Non-pigmented ciliary epithelial cell (primary cell): ENCODE data around the gene ASAP2.

Experiments
- DNase-seq: peaks from one replicate; pipeline ENCODE4 v3.0.0-alpha.2; 2010; ENCODE audit warnings: low read depth

ASAP2 gene

DNA sequence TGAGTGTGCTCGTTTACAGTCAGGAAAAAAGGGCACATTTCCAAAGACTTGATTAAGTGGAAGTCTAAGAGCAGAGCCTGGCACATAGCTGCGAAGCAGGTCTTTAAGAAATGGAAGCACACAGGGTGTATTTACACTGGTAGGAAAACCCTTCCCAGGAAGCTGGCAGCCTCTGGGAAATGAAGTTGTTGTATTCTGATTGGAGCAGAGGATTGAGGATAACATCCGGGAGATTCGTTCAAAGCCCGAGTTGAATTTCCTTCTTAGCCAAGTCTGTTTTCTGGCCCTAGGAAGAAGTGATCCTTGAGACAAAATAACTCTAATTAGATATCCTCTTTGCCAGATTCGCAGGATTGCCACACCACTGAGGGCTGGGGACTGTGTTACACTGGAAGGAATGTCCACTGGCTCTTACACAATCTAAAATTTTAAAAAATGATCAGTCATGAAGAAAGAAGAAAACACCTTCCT lies 140.8 kb downstream of the ASAP2 start:
- DNase-seq = no peak

DNA sequence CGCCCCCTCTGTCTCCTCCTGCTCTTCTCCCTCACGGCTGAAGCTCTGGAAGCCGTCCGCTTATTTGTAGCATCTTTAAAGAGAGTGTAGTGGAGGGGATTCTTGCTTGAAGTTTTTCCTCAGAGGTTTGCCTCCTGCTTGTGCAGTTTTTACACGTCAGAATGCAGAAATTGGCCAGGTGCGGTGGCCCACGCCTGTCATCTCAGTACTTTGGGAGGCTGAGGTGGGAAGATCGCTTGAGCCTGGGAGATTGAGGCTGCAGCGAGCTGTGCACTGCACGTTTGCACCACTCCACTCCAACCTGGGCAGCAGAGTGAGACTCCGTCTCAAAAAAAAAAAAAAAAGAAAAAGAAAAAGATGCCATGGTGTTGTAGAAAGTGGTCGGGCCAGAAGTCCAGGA lies 147.7 kb downstream of the ASAP2 start:
- DNase-seq = no peak

DNA sequence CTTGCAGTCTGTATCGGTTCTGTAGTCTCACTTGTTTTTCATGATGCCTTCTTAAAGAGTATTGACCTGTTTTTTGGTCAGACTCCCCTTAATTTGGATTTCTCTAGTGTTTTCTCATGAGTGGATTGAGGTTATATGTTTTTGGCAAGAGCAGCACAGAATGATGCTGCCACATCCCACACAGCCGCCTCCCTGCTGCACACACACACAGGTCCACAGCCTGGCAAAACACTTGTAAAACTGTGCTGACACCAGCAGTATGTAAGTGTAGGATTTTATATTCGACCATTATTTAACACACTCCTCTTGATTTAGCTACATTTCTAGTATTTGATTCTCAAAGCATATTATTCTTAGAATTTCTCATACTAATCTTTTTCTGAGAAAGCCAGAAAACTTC lies 148.7 kb downstream of the ASAP2 start:
- DNase-seq = no peak

DNA sequence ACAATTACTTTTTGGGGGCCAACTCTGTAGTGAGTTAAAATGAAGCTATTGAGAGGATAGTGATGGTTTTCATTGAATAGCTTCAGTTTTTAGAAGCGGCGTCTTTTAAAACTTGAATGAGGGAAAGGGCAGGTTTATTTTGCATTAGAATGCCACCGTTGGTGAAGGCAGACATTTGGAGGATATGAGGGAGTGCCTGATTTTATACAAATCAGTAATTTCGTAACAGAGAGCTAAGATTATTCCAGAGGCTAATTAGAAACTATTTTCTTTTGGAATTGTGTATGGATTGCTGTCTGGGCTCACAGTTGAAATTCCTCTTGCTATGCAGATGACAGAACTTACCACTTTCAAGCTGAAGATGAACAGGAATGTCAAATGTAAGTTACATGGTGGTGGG lies 149.1 kb downstream of the ASAP2 start:
- no peak for DNase-seq

DNA sequence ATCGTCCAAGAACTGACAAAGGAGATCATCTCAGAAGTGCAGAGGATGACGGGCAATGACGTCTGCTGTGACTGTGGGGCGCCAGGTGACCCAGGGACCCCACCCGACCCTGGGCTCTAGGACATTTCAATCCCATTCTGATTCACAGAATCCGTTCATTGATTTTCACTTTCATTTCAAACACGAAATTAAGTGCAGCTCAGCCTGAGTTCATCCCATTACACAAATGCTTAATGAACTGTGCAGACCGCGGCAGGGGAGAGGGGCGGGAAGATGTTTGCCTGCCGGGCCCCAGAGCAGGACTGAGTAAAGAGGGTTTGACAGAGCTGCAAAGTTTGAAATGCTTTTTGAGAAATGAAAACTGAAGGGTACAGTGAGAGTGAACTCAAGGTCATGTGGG lies 149.6 kb downstream of the ASAP2 start:
- DNase-seq = no peak

DNA sequence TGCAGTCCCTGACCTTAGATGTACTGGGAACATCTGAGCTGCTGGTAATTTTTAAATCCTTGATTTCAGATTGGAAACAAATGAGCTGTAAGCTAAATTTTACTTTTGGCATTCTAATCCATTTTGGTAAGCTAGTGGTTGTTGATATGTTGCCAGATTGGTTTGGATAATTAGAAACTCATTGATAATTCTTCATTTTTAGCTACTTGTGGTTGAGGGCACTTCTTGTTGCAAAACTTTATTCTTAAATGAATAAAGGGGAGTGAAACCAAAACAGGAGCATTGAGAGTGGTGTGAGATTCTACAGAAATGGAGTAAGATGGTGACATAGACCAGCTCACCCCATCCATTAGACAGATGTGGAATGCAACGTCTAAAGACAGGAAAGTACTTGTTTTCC lies 152.2 kb downstream of the ASAP2 start:
- DNase-seq = no peak

DNA sequence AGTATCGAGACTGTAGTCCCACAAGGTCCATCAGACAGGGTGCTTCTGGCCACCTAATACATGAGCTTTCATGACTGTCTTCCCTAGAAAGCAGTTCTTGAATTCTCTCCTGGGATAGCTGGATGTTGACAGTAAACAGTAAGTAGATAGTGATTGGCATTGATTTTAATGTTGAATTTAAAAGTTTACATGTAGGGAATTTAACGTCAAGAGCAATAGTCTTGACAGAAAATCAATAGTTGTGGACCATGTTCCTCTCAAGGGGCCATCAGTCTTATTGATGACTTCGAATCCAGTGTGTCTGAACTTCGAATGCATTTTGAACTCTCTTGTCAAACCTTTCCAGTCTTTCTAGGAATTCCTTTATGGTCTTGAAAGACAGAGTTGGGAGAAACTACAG lies 152.9 kb downstream of the ASAP2 start:
- no peak for DNase-seq

DNA sequence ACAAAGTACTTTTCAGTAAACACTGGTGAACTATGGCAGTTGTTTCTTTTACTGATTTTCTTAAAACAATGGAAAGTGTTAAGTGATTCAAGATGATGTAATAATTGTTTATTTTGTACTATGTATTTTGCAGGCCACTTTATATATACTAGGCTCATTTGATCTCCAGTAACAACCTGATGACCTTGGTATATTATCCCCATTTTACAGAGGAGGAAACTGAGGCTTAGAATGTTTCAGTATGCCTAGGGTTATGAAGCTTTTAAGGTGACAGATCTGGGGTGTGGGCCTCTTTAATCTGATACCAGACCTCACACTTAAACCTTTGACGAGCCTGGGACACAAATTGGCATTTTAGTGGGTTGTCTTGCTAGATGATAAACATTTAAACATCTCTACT lies 153.5 kb downstream of the ASAP2 start:
- DNase-seq = no peak

DNA sequence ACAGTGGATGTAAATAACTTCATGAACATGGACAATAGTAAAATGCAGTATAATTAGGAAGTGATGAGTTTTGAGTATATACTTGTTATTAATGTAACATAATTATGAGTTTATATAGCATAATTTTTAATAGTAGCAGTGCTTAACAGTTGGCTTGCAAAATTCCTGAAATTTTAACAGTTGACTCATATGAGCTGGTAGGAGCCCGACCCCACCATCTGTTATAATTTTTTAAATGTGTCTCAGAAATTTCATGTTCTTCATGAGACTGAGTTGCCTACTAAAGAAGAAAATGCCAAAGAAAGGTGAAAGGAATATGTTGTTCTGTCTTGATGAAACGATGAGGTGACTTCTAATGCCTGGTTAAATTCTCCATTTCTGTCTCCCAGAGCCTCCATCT lies 154.1 kb downstream of the ASAP2 start:
- no peak for DNase-seq

DNA sequence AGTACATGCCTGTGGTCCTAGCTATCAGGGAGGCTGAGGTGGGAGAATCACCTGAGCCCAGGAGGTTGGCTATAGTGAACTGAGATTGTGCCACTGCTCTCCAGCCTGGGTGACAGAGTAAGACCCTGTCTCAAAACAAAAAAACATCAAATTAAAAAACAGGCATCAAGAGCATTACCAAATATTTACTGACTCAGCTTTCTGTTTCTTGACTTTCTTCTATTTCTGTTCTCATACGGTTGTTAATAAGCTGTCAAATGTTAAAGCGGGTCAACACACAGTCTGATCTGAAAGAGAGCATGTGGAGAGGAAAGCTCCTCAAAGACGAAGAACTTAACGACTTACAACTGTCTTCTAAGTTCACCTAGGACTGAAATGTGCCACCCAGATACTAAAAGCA lies 157.8 kb downstream of the ASAP2 start:
- DNase-seq = no peak

DNA sequence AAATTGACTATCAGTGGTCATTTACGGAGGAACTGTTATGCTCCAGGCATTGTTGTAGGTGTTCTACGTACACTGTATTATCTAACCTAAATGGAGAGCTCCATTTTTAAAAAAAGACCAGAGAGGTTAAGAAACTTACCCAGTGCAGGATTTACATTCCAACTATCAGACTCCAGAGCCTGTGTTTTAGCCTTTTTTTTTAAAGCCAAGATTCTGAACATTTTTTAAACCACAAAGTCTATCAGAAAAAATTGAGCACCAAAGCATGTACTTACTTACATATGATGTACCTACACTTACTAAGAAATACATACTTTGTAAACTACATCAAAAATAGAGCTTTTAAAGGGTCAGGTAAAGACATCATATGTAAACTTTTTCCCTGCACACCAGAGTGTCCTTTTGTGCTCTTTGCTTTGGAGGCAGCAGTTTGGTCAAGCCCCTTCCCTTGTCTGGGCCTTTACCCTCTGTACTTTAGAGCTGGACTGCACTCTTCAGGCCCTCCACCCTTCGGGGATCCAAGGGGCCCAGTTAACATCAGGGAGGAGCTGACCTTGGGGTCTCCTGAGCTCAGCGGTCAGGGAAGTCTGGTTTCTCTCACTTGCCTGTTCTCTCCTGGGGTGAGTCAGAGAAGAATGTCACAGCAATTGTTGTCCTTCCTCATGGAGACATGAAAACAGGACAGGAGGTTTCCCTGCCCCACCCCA lies 158.3 kb downstream of the ASAP2 start:
- no peak for DNase-seq

DNA sequence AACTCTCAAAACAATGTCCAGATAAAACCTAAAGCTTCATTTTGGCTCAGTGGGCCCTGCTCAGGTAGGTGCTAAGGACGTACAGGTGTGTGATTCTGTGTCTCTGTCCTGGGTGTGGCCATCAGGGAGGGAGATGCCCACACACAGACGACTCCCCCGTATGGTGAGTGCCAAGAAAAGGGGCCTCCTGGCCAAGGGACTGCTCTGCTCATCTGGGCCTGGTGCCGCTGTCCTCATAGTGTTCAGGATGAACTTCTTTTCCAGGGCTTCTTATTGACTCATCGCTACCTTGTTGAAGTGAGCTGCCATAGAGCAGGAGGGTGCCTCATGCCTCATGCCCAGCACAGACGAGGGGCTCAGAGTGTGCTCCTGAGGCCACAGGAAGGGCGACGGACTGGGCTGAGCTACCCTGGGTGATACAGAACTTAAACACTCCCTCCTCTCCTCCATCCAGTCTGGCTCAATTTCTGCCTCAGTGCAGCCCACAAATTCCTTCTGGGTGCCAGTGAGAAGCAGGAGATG lies 158.9 kb downstream of the ASAP2 start:
- no peak for DNase-seq

DNA sequence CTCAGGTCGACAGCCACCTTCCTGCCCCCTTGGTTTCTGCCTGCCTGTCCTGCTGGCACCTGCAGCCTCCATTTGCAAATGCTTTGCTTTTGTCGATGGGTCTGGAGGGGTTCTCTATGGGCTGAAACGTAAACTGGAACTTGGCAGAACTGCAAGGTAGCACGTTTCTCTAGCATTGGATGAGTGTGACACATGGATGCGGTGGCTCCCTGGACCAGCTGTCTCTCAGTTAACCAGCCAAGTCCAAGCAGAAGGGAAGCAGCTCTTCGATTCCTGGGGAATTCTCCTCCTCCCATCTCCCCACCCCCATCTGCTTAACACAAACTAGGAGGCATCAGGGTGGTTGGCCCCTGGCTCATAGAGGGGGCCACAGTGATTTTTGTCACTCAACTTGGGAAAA lies 159.4 kb downstream of the ASAP2 start:
- DNase-seq = no peak

DNA sequence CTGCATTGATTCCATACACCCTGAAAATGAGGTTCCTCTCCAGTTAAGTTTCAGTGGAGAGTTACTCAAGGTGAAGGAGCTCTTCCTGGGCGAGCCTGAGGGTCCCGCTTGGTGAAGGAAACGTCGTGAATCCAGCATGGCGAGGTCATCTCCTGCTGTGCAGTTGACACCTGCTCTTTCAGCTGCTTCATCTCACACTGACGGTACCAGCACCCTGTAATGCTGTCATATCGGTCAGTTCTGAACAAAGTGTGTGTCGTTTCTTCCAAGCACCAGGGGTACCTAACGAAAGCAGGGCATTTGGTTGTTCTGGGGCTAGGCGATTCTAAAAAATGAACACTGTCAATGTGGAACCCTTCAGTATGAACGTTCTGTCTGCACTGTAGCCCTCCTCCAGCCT lies 164.1 kb downstream of the ASAP2 start:
- no peak for DNase-seq

DNA sequence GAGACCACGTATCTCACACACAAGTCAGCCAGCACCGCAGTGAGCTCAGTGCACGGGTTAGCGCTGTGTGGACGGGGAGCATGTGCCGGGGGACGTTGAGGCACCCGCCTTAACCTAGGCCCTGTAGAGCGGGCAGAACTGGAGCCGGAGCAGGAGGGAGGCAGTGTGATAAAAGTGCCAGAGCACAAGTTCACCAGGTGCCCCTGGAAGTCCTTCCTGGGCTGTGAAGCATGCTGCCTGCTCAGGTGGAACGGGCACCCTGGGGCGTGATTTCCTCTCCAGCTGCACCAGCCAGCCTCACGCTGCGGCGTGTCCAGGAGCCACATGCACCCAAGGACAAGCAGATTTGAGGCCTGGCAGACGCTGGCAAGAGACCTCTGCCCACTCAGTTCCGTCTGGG lies 166.4 kb downstream of the ASAP2 start:
- DNase-seq = no peak

DNA sequence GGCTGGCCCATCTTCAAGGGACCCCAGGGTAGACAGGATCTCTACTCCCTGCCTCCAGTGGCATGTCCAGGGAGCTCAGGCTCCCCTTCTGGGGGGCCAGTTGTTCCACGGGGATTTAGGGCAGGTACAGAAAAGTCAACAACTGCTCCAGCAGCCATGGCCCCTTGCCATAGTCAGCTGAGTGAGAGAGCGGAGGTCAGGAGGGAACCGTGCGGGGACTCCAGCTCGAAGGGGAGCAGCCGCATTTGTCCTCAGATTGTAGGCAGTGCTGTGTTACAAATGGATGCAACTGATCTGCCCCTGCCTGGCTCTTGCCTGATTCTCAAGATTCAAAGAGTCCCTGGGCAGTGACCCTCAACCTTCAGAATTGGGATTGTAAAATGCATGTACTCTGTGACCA lies 166.9 kb downstream of the ASAP2 start:
- DNase-seq = no peak

DNA sequence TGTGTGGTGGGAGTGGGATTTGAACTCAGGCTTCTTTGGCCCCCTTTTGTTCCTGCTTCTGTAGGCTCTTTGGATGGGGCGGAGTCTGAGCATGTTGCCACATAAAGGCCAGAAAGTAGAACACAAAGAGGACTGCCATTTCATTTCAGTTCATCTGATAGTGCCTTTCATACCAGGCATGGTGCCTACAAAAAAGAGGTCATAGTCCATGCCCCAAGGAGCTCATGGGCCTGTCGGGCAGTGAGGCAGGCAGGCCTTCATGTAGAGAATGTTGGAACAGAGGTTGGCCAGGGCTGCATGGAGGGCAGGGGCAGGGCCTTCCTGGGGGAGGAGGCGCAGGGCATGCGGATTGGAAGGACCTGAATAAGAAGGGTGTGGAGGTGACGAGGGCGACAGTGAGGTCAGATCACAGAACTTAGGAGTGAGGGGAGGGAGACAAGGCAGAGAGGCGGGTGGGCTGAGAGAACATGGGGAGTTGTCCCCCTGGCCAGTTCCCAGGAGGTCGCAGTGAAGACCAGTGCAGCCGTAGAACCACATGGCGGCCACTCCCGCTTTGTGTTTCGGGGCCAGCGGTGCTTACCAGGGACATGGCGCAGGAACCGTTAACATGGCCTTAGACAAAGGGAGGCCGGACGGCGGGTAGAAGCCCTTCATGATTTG lies 167.6 kb downstream of the ASAP2 start:
- DNase-seq = no peak

DNA sequence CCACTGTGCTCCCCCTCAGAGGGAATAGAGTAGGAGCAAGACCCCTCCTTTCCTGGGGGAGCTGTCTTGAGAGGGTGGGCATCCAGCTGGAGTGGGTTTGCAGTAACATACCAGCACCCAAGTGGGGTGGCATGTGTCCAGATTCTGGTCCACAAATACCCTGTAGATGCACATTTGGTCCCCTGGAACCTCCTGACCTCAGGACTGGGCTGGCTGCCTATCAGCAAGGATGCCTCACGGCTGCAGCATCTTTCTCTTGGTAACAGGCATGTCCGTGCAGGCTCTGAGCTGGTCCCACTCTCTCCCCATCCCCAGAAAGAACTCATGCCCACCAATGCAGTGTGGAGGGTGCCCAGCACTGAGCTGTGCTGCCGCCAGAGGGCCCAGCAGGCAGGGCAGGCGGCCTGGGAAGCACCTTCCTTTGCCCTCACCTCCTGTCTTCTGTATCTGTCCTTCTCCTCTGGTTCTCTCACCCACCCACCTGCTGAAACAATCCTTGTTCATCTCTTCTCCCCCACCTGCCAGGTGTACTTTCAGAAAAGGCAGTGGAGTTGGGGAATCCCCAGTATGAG lies 169.3 kb downstream of the ASAP2 start:
- no peak for DNase-seq

DNA sequence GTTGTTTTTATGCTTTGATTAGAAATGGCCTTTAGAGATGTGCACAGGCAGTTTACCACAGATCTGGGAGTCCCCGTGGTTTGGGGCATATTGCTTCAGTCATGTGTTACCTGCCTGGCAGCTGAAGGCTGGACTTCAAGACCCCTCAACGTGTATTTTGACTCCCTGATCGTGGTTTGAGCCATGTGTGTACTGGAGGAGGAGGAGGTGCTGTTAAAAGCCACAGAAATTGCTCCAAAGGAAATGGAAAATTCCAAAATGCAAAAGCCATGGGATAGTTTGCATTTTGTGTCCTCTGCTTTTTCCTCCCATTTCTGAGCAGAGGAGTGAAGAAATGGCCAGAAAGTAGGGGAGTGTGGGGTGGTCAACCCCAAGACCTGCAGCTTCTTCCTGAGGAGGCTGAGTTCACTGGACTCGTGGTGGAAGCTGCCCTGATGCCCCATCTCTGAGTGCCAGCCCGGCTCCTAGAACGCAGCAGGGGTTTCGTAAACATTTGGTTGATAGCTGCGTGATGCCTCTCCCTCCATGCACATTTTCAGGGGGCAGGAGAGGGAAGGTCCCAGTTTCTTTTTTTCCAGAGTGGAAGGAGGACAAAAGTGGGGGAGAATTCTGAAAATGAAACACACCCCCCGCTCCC lies 171.0 kb downstream of the ASAP2 start:
- DNase-seq = no peak

DNA sequence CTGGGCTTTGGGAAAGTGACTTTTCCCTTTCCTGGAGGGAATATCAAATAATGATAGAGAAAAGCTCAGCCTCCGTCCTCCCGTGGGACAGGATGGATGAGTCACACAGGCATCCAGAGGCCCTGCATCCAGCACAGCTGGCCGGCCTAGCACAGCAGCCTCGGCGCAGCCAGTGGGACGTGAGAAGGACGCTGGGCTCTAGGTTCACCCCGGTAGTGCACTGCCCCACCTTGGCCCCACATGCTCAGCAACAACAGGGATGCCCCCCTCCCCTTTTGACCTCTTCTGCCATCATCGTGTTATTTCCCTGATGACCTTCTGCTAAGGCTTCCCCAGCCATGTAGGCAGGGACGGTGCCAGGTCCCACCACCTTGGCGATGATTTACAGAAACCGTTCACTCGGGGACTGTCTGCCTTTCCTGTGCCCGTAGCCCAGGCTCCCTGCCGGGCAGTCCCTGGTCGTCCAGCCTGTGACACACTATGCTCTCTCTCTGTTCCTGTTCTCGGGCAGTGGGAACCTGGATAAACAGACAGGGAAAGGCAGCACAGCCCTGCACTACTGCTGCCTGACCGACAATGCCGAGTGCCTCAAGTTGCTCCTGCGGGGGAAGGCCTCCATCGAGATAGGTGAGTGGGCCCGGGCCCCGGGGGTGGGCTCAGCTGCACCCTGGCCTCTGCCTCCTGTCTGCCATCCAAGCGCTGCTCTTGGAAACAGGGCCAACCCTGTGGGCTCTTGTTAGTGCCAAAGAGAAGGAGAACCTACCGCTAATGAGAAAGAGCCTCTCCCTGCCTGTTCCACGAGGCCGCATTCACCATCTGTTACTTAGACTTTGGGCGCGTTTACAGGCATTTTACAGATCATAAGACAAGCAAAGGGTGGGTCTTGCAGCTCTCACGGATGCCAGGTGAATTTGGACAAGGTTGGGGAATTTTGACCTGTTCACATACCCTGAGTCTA lies 172.1 kb downstream of the ASAP2 start:
- no peak for DNase-seq

DNA sequence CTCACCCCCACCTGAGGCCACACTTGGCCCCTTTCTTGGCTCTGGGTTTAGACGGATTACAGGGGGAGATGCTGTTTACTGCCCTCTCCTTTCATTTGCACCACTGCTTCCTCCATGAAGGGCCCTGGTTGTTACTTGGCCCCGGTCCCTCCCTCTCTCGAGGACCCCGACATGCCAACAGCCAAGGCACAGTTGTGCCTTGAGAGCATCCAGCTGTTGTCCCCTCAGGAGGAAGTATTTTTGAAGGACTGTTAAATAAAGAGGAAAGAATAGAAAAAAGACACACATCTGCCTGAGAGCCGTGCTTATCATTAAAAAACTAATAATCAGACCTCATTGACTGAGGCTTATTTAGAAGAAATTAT lies 172.8 kb downstream of the ASAP2 start:
- DNase-seq = no peak
